AG10803 (cell line): ENCODE measurements around the gene CLEC2B.
A peak's percentile ranks its signal among the peaks of the same experiment; 100 is the strongest.

Experiments used
- DNase-seq: peaks from one replicate; pipeline ENCODE4 v3.0.0; 2010; ENCODE audit warnings: low read depth
- H3K4me3 ChIP-seq: 2 replicates; pipeline ENCODE4 v1.5.1; 2011; ENCODE audit warnings: mild to moderate bottlenecking, low read length, control low read depth
- CTCF ChIP-seq: conservative IDR thresholded peaks from 2 replicates; pipeline ENCODE4 v1.5.1; 2011; ENCODE audit warnings: mild to moderate bottlenecking, low read length, control low read depth, inconsistent platforms

CLEC2B gene

GRCh38 chr12:9829982-9830381, 39.2 kb downstream of the CLEC2B start:
- DNase-seq, result no peak
- H3K4me3 ChIP-seq, result no peak overlapping the region
- no peak for TF ChIP-seq CTCF

GRCh38 chr12:9829483-9829882, 39.7 kb downstream of the CLEC2B start:
- TF ChIP-seq CTCF, result no peak
- H3K4me3 ChIP-seq, result no peak overlapping the region
- no peak for DNase-seq

- no peak within 1 kb of the TSS for H3K4me3 ChIP-seq
- no peak for DNase-seq
- TF ChIP-seq CTCF, result no peak
Observed at GRCh38 chr12:9827209-9827888, 41.8 kb downstream of the CLEC2B start, which contains the start of gene KLRF1. Gene KLRF1, plus strand, starts transcription at chr12:9827481. Its CDS starts 64 bp downstream, at chr12:9827545.

GRCh38 chr12:9820281-9820930, 48.7 kb downstream of the CLEC2B start:
- TF ChIP-seq CTCF, result no peak
- no peak for DNase-seq
- H3K4me3 ChIP-seq, result no peak overlapping the region

- TF ChIP-seq CTCF, result peak; percentile 83
- peak; percentile 44 for DNase-seq
- H3K4me3 ChIP-seq, result peak overlapping the region; percentile 48
Observed at GRCh38 chr12:9813821-9814798, 55.0 kb downstream of the CLEC2B start.

- no peak overlapping the region for H3K4me3 ChIP-seq
- TF ChIP-seq CTCF, result no peak
- DNase-seq, result no peak
Observed at GRCh38 chr12:9811621-9812020, 57.5 kb downstream of the CLEC2B start.
